GM23338 (cell line): Measurements from ENCODE around the gene PKIB.

Source experiments
- CREB1 ChIP-seq: fragments of 250-450 bp; sonication (Bioruptor Pico); IDR thresholded peaks from 2 replicates; pipeline ENCODE4 v1.5.0; 2020; ENCODE audit warnings: low read depth, mild to moderate bottlenecking, moderate library complexity
- EZH2 ChIP-seq: fragments of 200-600 bp; sonication (generic); IDR thresholded peaks from one replicate; pipeline ENCODE4 v1.8.0; 2017; ENCODE audit warnings: antibody characterized with exemption, mild to moderate bottlenecking, low read depth; ENCODE audit not compliant: unreplicated experiment
- EZH2phosphoT487 ChIP-seq: fragments of 200-600 bp; sonication (generic); IDR thresholded peaks from one replicate; pipeline ENCODE4 v1.8.1; 2018; ENCODE audit warnings: antibody characterized with exemption; ENCODE audit not compliant: unreplicated experiment
- JUNB ChIP-seq: IDR thresholded peaks from one replicate; pipeline ENCODE4 v1.6.1; 2016; ENCODE audit warnings: antibody characterized with exemption; ENCODE audit not compliant: unreplicated experiment
- POLR2AphosphoS5 ChIP-seq: IDR thresholded peaks from 2 replicates; pipeline ENCODE4 v1.6.1; 2016; ENCODE audit warnings: antibody characterized with exemption, low read depth
- TF ChIP-seq, protein P1 (sequence below), 2 experiments: fragments of 200-600 bp in 1 of 2; sonication (generic) in 1 of 2; conservative IDR thresholded peaks; 2 replicates each; pipeline versions ENCODE4 v1.5.1 to v1.6.1; 2016 to 2017; ENCODE audit warnings: antibody characterized with exemption in 2 of 2, low read depth in 2 of 2, mild to moderate bottlenecking in 2 of 2, moderate library complexity in 1 of 2
- TF ChIP-seq, protein P2 (sequence below): fragments of 250-450 bp; sonication (Bioruptor Pico); IDR thresholded peaks from 2 replicates; pipeline ENCODE4 v1.5.0; 2020; ENCODE audit warnings: mild to moderate bottlenecking, moderate library complexity
- TF ChIP-seq, protein P3 (sequence below): IDR thresholded peaks from one replicate; pipeline ENCODE4 v1.6.1; 2018; ENCODE audit warnings: antibody characterized with exemption; ENCODE audit not compliant: unreplicated experiment
- TF ChIP-seq, protein P4 (sequence below): IDR thresholded peaks from 2 replicates; pipeline ENCODE4 v1.6.1; 2016; ENCODE audit warnings: antibody characterized with exemption

DNA sequence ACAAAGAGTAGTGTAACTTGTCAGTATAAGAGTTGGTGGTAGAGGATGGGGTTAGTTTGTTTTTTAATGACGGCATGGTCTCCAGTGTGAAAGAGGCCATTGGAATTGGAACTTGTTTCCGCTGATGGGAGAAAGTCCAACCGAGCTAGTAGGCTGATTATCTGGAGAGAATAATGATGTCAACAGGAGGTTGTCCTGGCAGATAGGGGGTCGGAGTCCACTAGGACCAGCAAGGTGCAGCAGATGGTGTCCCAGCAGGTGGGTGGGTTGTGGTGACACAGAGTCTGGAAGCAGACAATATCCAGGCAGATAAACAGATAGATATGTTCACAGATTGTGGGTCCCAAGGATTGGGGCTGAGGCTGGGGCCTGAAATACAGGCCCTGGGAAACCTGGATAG is 35.1 kb downstream of the PKIB start:
- TF ChIP-seq, protein P1, sequence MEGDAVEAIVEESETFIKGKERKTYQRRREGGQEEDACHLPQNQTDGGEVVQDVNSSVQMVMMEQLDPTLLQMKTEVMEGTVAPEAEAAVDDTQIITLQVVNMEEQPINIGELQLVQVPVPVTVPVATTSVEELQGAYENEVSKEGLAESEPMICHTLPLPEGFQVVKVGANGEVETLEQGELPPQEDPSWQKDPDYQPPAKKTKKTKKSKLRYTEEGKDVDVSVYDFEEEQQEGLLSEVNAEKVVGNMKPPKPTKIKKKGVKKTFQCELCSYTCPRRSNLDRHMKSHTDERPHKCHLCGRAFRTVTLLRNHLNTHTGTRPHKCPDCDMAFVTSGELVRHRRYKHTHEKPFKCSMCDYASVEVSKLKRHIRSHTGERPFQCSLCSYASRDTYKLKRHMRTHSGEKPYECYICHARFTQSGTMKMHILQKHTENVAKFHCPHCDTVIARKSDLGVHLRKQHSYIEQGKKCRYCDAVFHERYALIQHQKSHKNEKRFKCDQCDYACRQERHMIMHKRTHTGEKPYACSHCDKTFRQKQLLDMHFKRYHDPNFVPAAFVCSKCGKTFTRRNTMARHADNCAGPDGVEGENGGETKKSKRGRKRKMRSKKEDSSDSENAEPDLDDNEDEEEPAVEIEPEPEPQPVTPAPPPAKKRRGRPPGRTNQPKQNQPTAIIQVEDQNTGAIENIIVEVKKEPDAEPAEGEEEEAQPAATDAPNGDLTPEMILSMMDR (conservative IDR thresholded peaks at IDR 0.05; ENCODE audit: low read depth in 2 of 2): no peak
- TF ChIP-seq POLR2AphosphoS5 (no peak), JUNB (no peak), EZH2phosphoT487 (no peak), EZH2 (no peak), CREB1 (no peak)
- TF ChIP-seq, protein P2, sequence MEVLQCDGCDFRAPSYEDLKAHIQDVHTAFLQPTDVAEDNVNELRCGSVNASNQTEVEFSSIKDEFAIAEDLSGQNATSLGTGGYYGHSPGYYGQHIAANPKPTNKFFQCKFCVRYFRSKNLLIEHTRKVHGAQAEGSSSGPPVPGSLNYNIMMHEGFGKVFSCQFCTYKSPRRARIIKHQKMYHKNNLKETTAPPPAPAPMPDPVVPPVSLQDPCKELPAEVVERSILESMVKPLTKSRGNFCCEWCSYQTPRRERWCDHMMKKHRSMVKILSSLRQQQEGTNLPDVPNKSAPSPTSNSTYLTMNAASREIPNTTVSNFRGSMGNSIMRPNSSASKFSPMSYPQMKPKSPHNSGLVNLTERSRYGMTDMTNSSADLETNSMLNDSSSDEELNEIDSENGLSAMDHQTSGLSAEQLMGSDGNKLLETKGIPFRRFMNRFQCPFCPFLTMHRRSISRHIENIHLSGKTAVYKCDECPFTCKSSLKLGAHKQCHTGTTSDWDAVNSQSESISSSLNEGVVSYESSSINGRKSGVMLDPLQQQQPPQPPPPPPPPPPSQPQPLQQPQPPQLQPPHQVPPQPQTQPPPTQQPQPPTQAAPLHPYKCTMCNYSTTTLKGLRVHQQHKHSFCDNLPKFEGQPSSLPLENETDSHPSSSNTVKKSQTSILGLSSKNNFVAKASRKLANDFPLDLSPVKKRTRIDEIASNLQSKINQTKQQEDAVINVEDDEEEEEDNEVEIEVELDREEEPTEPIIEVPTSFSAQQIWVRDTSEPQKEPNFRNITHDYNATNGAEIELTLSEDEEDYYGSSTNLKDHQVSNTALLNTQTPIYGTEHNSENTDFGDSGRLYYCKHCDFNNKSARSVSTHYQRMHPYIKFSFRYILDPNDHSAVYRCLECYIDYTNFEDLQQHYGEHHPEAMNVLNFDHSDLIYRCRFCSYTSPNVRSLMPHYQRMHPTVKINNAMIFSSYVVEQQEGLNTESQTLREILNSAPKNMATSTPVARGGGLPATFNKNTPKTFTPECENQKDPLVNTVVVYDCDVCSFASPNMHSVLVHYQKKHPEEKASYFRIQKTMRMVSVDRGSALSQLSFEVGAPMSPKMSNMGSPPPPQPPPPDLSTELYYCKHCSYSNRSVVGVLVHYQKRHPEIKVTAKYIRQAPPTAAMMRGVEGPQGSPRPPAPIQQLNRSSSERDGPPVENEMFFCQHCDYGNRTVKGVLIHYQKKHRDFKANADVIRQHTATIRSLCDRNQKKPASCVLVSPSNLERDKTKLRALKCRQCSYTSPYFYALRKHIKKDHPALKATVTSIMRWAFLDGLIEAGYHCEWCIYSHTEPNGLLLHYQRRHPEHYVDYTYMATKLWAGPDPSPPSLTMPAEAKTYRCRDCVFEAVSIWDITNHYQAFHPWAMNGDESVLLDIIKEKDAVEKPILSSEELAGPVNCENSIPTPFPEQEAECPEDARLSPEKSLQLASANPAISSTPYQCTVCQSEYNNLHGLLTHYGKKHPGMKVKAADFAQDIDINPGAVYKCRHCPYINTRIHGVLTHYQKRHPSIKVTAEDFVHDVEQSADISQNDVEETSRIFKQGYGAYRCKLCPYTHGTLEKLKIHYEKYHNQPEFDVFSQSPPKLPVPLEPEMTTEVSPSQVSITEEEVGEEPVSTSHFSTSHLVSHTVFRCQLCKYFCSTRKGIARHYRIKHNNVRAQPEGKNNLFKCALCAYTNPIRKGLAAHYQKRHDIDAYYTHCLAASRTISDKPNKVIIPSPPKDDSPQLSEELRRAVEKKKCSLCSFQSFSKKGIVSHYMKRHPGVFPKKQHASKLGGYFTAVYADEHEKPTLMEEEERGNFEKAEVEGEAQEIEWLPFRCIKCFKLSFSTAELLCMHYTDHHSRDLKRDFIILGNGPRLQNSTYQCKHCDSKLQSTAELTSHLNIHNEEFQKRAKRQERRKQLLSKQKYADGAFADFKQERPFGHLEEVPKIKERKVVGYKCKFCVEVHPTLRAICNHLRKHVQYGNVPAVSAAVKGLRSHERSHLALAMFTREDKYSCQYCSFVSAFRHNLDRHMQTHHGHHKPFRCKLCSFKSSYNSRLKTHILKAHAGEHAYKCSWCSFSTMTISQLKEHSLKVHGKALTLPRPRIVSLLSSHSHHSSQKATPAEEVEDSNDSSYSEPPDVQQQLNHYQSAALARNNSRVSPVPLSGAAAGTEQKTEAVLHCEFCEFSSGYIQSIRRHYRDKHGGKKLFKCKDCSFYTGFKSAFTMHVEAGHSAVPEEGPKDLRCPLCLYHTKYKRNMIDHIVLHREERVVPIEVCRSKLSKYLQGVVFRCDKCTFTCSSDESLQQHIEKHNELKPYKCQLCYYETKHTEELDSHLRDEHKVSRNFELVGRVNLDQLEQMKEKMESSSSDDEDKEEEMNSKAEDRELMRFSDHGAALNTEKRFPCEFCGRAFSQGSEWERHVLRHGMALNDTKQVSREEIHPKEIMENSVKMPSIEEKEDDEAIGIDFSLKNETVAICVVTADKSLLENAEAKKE (CRISPR knock-in tag): no peak
- TF ChIP-seq, protein P3, sequence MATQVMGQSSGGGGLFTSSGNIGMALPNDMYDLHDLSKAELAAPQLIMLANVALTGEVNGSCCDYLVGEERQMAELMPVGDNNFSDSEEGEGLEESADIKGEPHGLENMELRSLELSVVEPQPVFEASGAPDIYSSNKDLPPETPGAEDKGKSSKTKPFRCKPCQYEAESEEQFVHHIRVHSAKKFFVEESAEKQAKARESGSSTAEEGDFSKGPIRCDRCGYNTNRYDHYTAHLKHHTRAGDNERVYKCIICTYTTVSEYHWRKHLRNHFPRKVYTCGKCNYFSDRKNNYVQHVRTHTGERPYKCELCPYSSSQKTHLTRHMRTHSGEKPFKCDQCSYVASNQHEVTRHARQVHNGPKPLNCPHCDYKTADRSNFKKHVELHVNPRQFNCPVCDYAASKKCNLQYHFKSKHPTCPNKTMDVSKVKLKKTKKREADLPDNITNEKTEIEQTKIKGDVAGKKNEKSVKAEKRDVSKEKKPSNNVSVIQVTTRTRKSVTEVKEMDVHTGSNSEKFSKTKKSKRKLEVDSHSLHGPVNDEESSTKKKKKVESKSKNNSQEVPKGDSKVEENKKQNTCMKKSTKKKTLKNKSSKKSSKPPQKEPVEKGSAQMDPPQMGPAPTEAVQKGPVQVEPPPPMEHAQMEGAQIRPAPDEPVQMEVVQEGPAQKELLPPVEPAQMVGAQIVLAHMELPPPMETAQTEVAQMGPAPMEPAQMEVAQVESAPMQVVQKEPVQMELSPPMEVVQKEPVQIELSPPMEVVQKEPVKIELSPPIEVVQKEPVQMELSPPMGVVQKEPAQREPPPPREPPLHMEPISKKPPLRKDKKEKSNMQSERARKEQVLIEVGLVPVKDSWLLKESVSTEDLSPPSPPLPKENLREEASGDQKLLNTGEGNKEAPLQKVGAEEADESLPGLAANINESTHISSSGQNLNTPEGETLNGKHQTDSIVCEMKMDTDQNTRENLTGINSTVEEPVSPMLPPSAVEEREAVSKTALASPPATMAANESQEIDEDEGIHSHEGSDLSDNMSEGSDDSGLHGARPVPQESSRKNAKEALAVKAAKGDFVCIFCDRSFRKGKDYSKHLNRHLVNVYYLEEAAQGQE: no peak
- TF ChIP-seq, protein P4, sequence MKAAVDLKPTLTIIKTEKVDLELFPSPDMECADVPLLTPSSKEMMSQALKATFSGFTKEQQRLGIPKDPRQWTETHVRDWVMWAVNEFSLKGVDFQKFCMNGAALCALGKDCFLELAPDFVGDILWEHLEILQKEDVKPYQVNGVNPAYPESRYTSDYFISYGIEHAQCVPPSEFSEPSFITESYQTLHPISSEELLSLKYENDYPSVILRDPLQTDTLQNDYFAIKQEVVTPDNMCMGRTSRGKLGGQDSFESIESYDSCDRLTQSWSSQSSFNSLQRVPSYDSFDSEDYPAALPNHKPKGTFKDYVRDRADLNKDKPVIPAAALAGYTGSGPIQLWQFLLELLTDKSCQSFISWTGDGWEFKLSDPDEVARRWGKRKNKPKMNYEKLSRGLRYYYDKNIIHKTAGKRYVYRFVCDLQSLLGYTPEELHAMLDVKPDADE: no peak
